HG03175 (cell line): ENCODE data around the gene COL4A2.

Experiments
- ATAC-seq: cut with Tn5 transposase; IDR thresholded peaks from one replicate; pipeline ENCODE4 v1.9.1; 2021; ENCODE audit warnings: mild to moderate bottlenecking, moderate library complexity; ENCODE audit not compliant: unreplicated experiment

The COL4A2 gene

DNA sequence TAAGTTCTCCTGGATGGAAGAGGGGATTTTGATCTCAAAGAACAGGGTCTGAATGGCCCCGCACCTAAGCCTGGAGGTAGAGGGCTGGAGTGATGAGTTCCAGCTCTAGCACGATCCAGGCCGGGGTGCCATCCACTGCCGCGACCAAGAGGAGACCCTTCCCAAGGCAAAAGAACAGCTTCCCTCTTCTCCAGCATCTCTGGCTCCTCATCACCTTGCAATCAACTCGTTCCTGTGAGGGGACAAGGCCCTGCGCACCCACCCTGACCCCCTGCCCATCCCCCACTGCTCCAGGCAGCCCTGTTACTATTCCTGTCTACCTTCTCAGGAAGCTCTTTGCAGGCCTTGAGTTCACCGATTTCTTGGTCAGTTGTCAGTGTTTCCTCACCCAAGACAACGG, 17.9 kb upstream of the COL4A2 start:
- no peak for ATAC-seq

DNA sequence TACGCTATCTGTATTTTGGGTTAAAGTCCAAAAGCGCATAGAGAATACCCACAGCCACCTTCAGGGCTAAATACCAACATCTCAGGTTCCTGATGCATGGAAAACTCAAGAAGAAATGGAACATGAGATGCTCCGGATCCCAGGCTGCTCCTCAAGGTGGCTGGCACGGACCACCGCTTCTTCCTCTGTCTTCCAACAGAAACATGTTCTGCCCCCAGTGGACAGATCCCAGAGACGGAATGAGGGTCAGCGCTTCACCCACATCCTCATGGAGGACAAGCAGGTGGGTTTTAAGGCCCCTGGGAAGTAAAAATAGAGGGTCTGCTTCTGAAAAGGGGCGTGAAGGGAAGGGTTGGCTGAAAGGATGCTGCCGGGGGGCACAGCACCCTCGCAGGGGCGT, 17.4 kb upstream of the COL4A2 start:
- ATAC-seq = no peak

DNA sequence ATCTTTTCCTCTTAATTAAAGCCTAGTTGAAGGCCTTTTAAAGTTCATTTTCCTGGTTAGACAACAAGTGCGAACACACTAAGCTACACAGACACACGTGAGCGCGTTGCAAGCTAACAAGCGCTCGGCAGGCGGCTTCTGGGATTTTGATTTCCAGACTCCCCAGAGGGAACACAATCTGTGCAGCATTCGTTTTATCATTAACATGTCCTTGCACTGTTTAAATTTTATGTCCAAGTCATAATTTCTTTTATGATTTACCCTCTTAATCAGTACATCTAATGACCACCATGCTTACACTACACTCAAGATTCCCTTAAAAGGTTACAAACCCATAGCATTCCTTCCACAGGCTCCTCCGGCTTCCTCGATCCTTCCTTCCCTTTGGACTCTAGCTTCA, 16.9 kb upstream of the COL4A2 start:
- ATAC-seq = no peak

DNA sequence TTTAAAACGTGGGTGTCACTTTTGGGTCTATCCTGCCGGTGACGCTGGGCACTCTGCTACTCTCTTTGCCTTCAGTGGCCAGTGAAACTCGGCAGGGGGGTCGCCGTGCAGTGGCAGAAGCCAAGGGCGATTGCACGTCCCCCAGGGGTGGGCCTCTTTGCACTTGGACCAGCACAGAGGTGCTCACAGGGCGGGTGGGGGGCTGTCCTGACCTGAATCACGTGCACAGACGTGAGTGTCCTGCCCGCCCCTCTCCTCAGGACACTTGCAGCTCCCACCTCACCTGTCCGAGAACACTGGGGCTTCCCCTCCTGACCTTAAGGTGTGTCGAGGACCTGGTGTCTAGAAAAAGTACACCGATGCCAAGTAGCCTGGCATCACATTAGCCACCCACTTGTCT, 16.3 kb upstream of the COL4A2 start:
- ATAC-seq = no peak

DNA sequence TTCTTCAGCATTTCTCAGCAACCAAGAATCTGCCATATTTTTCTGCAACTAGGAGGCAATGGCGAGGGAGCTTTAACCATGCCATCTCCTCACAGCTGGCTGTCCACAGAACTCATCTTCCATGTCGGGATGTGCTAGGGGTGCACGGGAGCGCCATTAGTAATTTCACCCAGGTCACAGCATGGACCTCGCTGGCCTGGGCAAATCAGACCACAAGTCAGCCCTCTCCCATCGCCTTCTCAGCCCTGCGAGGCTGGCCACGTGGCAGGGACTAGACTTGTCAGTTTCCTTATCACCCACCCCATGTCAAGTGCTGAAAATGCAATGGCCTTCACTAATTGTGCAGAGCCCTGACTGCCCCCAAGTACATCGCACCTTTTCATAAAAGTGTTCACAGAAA, 15.8 kb upstream of the COL4A2 start:
- ATAC-seq = no peak

DNA sequence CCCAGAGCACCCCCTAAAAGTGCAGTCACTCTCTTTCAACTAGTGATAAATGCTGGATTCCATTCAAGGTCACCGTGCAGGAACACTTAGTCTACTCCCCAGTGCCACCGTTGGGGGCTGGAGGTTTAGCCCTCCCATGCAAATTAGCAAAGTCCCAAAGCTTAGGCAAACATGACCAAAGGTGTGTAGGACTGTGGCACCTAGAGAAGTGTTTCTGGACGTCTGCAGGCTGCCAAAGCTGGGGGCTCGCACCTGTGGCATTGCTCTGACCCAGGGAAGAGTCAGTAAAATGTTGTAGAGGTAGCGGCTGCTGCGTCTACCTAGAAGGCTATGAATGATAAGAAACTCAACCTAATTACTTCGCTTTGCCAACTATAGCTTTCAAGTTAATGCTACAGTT, 14.0 kb upstream of the COL4A2 start:
- ATAC-seq = no peak

DNA sequence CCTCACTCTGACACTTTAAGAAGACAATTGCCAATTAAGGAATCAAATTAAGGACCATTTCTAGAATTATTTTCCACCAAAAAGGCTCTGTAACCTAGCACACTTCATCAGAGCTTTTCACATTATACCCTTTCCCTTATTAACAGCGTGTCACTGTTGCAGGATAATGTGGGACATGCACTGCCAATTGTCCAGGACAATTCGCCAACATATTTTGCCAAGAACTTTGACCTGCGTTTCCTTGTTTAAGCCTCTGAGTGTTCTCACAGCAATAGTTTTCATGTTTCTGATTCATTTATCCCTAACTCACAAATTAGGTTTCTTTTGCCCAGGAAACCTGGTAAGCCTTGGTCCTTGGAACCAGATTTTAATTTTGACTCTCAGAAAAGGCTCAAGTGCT, 13.4 kb upstream of the COL4A2 start:
- ATAC-seq = no peak

DNA sequence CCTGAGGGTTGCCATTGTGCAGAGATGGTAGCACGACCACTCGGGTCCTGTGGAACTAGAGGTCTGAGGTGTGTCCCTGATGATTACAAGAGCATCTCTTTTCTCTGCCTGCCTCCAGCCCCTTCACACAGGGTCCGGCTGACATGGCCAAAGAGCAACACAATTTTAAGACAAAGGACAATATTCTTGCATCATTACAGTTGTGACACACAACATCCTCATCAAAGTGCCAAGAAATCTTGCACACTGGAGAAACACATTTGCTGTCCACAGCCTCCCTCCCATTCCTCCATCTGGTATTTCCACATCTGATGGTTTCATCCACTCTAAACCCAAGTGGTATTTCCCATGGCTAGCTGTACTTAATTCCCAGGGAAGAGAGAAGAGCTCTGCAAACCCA, 12.9 kb upstream of the COL4A2 start:
- ATAC-seq = no peak

DNA sequence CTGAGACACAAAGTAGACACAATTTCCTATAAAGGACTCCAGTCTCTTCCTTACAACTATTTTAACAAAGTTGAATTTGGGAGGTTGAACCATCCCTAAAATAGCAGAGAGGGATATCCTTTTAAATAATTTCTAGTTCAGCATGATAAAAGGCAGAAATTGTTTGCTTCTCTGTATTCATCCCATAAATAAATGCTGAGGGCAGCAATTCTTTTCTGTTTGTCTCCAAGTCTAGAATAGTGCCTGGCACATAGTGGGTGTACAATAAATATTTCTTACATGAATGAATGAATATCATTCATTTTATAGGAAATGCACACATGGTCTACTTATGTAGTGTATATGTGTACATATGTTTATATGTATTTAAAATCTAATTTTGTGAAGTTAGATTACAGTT, 12.5 kb upstream of the COL4A2 start:
- no peak for ATAC-seq

DNA sequence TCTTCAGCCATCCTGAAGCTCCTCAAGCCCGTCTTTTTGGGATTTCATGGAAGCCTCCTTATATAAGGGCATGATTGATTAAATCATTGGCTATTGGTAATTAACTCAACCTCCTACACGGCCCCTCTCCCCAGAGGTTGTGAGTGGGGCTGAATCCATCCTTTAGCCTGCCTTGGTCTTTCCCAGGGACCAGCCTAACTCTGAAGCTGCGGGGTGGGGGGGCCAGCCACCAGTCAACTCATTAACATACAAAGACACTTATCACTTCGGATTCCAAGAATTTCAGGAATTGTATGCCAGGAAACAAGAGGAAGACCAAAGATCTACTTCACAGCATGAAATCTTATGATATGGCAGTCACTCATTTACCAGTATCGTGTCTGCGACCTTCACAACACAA, 10.1 kb upstream of the COL4A2 start:
- ATAC-seq = no peak

DNA sequence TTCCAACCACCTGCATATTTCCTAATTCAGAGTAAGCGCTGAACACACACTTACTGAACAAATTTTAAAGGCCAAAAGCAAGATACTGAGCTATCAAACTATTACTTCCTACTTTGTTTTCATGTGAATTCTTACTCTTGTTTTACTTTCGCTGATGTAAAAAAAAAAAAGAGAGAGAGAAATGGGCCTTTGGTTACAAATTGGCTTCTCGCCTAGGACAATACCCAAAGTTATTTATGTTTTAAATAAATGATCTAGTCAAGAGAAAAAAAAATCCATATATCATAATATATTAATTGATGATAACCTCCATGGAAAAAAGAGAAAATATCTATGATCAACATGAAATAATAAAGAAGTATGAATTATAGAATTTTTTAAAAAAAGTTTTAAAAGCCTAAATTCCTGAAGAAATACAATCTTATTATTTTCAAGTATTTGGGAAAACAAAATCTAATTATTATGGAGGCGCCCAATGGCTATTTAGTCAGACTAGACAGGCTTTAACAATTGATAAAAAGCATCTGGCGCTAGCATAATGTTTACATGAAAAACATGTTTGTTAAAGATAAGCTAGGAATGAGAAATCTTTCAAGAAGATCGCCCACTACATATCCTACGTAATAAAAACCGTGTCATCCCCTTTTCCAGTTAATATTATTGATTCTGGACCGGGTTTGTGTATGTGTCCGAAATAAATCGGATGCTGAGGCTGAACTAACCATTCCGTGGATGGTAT, 9.1 kb upstream of the COL4A2 start:
- no peak for ATAC-seq

DNA sequence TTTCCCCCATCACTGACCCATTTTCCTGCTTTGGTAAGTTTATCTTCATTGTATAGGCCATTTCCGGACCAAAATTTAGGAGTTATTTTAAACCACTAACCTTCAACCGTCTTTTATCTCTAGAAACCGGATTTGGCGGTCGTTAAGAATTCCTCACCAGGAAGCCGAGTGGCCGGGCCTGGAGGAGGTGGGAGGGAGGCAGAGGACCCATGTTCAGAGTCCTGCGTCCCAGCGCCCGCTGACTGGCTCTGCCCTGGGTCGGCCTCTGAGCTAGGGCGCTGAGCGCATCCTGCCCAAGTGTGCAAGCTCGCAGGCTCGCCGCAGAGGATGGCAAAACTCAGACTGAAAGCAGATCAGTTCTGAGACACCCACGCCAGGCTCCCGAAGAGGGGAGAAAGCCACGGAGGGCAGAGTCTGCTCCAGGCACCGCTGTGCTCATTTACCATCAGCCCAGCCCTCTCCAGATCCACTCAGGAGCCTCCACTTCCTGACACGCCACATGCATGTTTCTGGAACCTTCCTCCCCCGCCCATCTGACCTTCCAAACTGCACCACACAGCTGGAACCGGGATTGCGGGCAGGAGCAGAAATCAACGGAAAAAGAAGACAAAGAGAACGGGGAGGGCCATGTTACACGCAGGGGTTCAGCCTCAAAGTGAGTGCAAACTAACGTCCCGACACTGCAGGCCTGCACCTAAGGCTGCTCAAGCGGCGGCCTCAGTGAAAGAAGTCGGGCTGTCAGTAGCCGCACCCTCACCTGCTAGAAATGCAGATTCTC, 8.4 kb upstream of the COL4A2 start:
- no peak for ATAC-seq

DNA sequence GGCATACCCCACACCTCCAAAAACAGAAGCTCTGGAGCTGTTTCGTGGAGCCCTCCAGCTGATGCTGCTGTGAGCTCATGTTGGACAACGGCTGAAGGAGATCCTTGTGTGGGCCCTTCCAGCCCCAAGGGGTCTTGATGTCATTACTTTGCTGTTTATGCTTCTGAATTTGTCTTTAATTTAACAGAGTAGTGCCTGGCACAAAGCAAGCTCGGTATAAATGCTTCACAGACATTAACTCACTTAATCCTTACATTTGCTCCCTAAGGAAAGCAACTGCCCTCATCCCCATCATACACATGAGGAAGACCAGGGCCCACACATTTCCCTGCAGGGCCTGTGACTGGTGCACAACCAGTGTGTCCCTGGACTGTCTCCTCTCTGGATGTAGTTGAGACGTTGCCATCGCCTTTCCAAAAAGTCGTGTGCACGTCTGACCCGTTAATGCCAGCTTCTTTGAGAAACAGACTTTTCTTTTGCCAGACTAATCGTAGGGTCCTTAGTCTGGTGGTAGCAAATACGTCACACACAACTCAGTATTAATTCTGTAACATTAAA, 7.7 kb upstream of the COL4A2 start:
- no peak for ATAC-seq

DNA sequence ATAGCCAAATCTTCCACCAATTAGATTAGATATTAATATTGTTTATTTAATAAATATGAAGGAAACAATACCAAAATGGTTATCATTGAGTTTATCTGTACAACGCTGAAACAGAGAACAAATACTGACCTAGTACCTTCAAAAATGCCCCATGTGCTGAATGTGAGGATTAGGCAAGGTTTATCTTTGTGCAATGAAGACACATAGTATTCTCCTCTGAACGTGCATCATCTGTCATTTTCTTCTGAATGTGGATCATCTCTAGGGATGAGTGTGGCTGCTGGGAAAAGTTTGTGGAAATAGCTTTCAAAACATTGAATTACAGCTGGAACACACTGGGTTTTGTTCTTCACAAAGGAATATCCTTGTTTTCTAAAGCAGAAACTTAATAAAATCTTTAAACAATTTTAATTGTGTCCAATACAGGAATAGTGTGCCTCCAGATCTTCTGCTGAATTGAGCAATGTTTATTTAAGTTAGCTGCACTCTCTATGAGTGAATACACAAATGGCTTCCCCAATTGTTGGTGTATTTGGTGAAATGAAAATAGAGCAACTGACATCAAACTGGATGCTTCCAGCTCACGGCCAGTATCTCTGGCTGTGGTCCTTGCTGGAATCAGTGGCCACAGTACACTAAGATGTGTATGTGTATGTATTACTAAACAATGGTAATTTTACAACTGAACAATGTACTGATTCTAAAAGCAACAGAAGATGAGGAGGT, 6.8 kb upstream of the COL4A2 start:
- ATAC-seq = no peak

DNA sequence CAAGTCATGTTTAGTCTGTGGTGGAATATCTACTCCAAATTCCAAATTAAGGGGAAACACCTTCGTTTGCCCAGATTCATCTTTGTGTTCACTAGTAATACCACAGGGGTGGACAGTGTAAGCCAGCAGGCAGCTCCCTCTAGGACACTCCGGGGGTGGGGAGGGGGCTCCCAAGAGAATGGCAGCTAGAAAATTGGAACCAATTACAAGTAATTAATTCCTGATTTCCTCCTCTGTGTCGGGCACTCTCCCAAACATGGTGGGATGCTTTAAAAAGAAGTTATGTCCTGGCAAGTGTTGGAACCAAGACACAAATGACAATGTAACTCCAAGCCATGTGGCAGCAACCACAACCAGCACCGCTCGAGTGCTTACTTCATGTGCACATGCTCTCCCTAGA, 6.0 kb upstream of the COL4A2 start:
- no peak for ATAC-seq

DNA sequence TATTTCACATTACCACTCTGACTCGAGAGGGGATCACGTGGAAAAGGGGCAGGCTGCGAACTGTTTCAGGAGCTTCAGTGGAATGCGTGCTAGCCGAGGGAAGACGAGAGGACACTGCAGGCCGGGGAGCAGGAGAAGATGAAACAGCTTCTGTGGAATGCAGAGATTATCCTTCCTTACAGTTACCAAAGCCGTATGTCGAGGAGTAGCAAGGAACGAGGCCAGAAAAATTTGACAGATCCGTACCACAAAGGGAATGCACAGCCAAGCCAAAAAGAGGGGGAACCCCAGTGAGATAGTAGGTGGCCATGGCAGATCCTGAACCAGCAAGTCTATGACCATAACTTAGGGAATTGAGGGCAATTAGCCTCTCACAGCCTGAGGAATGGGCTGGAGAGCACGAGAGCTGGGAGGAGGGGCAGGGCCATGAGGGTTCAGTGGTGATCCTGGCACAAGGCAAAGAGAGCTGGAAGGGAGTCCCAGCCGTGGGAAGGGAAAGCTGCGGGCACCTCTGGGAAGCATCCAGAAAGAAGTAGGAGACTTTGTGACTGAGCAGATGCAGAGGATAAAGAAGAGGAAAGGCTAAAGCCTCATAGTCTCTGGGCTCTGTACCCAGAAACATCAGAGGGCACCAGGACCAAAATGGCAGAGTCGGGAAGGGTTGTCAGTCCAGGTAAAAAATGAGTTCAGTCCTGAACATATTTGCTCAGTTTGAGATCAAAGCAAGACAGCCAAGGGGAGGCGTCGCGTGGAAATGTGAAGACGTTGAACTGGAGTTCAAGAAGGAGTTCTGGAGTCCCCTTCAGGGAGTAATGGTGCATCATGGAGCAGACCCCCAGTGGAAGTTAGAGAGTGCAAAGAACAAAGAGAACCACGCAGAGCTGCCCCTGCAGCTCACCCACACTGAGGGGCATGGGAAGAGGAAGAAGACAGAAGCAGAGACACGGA, 5.2 kb upstream of the COL4A2 start:
- ATAC-seq = no peak

DNA sequence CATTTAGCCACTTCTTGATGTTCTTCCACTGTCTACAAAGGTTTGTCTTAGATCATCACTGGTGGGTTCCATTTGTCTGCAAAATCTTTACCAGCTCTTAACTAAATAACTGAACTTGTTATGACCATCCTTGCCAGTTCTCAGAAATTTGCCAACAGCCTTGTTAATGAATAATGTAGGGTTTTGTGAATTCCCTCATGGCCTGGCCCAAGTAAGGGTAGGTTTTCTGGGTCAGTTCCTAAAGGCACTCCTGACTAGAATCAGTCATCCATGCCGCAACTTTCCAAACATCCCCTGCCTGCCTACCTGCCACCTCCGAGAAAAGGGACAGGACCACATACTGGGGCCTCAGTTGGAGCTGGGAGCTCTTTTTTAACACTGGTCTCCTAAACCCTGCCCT, 4.1 kb upstream of the COL4A2 start:
- ATAC-seq = no peak

DNA sequence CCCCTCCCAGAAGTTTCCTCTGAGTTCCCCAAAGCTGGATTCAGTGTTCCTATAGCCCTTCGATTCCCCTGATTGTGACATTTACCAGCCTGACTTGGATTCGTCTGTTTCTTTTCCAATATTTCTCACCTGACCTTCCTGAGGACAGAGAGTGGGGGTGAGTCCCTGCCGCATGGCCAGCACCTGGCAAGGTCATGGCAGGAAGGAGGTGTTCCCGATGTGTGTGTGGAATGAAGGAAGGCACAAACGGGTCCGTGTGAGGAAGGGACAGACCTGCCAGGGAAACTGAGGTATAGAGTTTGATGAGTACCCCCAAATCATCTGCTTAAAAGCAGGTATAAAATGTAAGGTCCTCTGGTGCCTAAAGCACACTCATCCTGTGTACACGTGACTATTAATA, 3.4 kb upstream of the COL4A2 start:
- ATAC-seq = no peak

DNA sequence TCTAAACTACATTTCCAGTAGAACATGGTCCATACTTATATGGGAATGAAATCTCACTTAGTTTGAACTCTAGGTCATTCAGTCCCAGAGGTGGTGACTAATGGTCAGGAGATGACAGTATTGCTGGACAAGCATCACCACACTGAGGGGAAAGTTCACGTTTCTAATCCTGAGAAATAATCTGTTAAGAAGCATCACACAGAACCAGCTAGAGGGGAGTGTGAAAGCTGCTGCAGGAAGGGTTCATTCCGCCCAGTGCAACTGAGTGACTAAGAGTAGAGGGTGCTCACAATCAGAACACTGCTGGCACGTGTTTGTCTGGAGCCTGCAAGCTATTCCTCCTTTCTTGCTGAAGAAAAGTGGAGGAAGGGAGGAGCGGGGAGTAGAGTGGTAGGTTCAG, 2.8 kb upstream of the COL4A2 start:
- no peak for ATAC-seq

DNA sequence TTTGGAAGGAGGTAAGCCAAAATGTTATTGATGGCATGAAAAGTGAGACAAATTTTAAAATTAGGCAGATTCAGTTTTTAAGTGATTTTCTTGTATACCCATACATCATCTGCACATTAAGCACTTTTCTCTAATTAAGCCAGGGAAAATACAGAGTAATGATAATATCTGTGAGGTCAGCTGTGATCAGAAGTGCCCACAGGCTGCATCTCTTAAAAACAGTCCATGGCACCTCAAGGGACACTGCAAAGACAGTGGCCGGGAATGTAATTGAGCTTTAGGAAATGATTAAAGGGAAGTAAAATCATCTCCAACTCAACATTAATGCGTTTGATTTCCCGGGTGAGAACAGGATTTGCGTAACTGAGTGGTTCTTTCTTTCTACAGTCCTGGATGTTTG, 2.1 kb upstream of the COL4A2 start:
- ATAC-seq = no peak

DNA sequence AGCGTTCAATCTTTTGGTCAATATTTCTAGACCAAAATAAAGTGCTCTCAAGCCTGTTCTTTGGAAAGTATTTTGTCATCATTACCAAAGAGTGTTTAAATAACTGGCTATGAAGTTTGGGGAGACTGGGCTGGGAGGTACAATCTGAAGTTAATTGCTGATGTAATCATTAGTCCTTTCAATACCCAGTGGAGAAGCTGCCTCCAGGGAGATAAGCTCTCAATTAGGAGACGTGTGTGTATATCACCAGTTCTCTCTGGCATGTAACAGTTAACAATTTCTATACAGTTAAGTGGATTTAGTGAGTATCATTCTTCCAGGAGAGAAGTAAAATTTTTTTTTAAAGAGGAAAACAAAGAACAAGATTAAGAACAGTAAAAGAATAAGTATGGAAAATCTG, 1.5 kb upstream of the COL4A2 start:
- no peak for ATAC-seq
